DOHH2 (cell line): ENCODE data around the gene CDK19.

Source experiments
- H3F3A ChIP-seq: fragments of 200-600 bp; sonication (generic), shearing (Covaris generic); 2 replicates; pipeline ENCODE4 v1.6.0; 2016; ENCODE audit warnings: antibody characterized with exemption, mild to moderate bottlenecking; ENCODE audit not compliant: control insufficient read depth, insufficient read depth
- H3K27ac ChIP-seq: fragments of 200-600 bp; sonication (generic); 2 replicates; pipeline ENCODE4 v1.5.1; 2014; ENCODE audit warnings: low read depth, mild to moderate bottlenecking, low read length, moderate library complexity
- H3K27me3 ChIP-seq: fragments of 200-600 bp; sonication (generic); 2 replicates; pipeline ENCODE4 v1.6.1; 2014; ENCODE audit warnings: mild to moderate bottlenecking, low read length, mixed read lengths; ENCODE audit not compliant: control insufficient read depth
- H3K36me3 ChIP-seq: fragments of 200-600 bp; sonication (generic); 2 replicates; pipeline ENCODE4 v1.6.1; 2014; ENCODE audit warnings: mild to moderate bottlenecking, low read length, moderate library complexity, mixed read lengths; ENCODE audit not compliant: control insufficient read depth
- H3K4me1 ChIP-seq: fragments of 200-600 bp; sonication (generic); 2 replicates; pipeline ENCODE4 v1.6.1; 2014; ENCODE audit warnings: mild to moderate bottlenecking, low read length, mixed read lengths; ENCODE audit not compliant: control insufficient read depth
- H3K4me2 ChIP-seq: fragments of 200-600 bp; sonication (generic); 2 replicates; pipeline ENCODE4 v1.6.0; 2014; ENCODE audit warnings: mild to moderate bottlenecking, low read length, moderate library complexity
- H3K4me3 ChIP-seq: fragments of 200-600 bp; sonication (generic); 2 replicates; pipeline ENCODE4 v1.5.1; 2014; ENCODE audit warnings: mild to moderate bottlenecking, low read length, mixed read lengths
- H3K79me2 ChIP-seq: fragments of 200-600 bp; sonication (generic); 2 replicates; pipeline ENCODE4 v1.6.1; 2014; ENCODE audit warnings: mild to moderate bottlenecking, low read length, mixed read lengths; ENCODE audit not compliant: control insufficient read depth
- H3K9me2 ChIP-seq: fragments of 200-600 bp; sonication (generic); replicated peaks from 2 replicates; pipeline ENCODE4 v1.6.1; 2014; ENCODE audit warnings: mild to moderate bottlenecking, low read length, mixed read lengths; ENCODE audit not compliant: control insufficient read depth
- H3K9me3 ChIP-seq: fragments of 200-600 bp; sonication (generic); 2 replicates; pipeline ENCODE4 v1.6.1; 2014; ENCODE audit warnings: antibody characterized with exemption, low read length, mixed read lengths; ENCODE audit not compliant: control insufficient read depth, insufficient read depth
- H4K20me1 ChIP-seq: fragments of 200-600 bp; sonication (generic); 2 replicates; pipeline ENCODE4 v1.6.0; 2014; ENCODE audit warnings: low read depth, mild to moderate bottlenecking, antibody characterized with exemption, low read length, moderate library complexity; ENCODE audit not compliant: control insufficient read depth, insufficient read depth
- CTCF ChIP-seq: fragments of 200-600 bp; sonication (generic); IDR thresholded peaks from one replicate; pipeline ENCODE4 v1.5.1; 2014; ENCODE audit warnings: antibody characterized with exemption, mild to moderate bottlenecking, low read depth, low read length; ENCODE audit not compliant: poor library complexity, severe bottlenecking
- EZH2phosphoT487 ChIP-seq: fragments of 200-600 bp; sonication (generic); IDR thresholded peaks from 2 replicates; pipeline ENCODE4 v1.6.1; 2017; ENCODE audit warnings: borderline replicate concordance, mild to moderate bottlenecking, antibody characterized with exemption, low read length, moderate library complexity, mixed read lengths

Gene CDK19

GRCh38 chr6:110822249-110822648, 7.0 kb upstream of the CDK19 start:
- Histone ChIP-seq H3K27me3 (no peaks in the 10 kb centered on the region; the same call in 1 of the 2 replicates), H3K4me3 (no peak overlapping the region), H3K36me3 (no peaks in the 10 kb centered on the region), H3F3A (no peaks in the 10 kb centered on the region), H3K79me2 (peaks cover under 1% of the 10 kb centered on the region; the same call in 1 of the 2 replicates), H3K4me1 (peaks cover 9% of the 10 kb centered on the region), H3K27ac (no peak overlapping the region), H3K4me2 (no peak overlapping the region), H3K9me3 (no peaks in the 10 kb centered on the region), H4K20me1 (no peaks in the 10 kb centered on the region), H3K9me2 (no peaks in the 10 kb centered on the region)
- no peak for TF ChIP-seq EZH2phosphoT487
- no peak for TF ChIP-seq CTCF

- H3K9me3 ChIP-seq, result no peaks in the 10 kb centered on the region
- no peaks in the 10 kb centered on the region for H4K20me1 ChIP-seq
- no peaks in the 10 kb centered on the region for H3K27me3 ChIP-seq
- peaks cover 34% of the 10 kb centered on the region for H3K4me1 ChIP-seq
- H3K36me3 ChIP-seq, result peaks cover 7% of the 10 kb centered on the region; the same call in 1 of the 2 replicates
- H3K4me2 ChIP-seq, result peak overlapping the region; percentile 92
- TF ChIP-seq EZH2phosphoT487 (no peak), CTCF (no peak)
- H3K4me3 ChIP-seq, result peak overlapping the region; percentile 81
- H3K27ac ChIP-seq, result peak overlapping the region; percentile 78
- no peaks in the 10 kb centered on the region for H3K9me2 ChIP-seq
- H3F3A ChIP-seq, result peaks cover 6% of the 10 kb centered on the region
- peaks cover 41% of the 10 kb centered on the region for H3K79me2 ChIP-seq
Measured at GRCh38 chr6:110816677-110817076, 1.4 kb upstream of the CDK19 start.

GRCh38 chr6:110815015-110815410, 256 bp downstream of the CDK19 start:
- peaks cover 16% of the 10 kb centered on the region for H3F3A ChIP-seq
- no peak for TF ChIP-seq CTCF
- no peak for TF ChIP-seq EZH2phosphoT487
- H3K4me3 ChIP-seq, result peak overlapping the region; percentile 81

More at GRCh38 chr6:110815015-110815410, 256 bp downstream of the CDK19 start:
- Histone ChIP-seq H3K27ac (peak overlapping the region; percentile 78), H3K4me2 (peak overlapping the region; percentile 62), H3K4me1 (peaks cover 50% of the 10 kb centered on the region), H4K20me1 (no peaks in the 10 kb centered on the region), H3K36me3 (peaks cover 8% of the 10 kb centered on the region), H3K79me2 (peaks cover 58% of the 10 kb centered on the region), H3K9me2 (no peaks in the 10 kb centered on the region), H3K27me3 (no peaks in the 10 kb centered on the region), H3K9me3 (peaks cover under 1% of the 10 kb centered on the region; the same call in 1 of the 2 replicates)
